Measurements from ENCODE around the gene CNTFR. TPM values are rescaled to one million over a fixed set of nuclear protein-coding genes. Genes with fewer than 3 reads are reported as not detected.

Gene CNTFR
- total RNA-seq, 3 donors from 2014 or later, result 1.5 to 14.5 (median 7.7) TPM

DNA sequence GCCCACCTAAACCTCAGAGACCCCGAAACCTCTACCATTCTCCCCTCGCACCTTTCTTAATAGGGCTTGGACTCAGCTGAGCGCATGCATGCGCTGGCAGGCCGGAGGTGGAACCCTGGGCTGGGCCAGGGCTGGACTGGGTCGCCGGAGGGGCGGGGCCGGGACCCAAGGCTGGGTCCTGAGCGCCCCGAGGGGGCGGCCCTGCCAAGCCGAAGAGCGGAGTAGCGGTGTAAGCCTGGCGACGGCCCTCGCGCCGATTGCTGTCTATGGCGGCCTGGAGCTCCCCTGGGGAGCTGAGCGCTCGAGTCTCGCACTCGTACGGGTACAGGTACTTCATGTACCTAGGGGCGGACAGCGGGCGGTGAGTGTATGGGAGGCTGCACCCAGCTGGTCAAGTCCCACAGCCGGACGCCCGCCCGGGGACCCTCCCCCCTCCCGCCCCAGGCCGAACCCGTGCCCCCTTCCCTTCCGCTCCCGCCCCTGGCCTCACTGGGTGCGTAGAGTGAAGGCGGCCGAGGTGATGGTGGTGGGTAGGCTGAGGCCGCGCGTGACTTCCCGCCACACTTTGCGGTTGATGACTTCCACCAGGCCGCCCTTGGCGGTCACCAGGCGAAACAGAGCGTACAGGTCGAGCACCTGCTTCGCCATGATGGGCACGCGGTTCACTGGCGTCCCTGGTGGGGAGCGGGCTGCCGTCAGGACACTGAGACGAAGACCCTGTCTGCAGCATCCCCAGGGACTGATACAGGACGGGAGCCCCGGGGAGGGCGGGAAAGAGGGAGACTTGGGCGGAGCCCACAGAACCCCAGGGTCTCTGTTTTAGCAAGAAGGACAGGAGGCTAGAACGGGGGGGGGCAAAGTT is 34.1 kb upstream of the CNTFR start:
- Histone ChIP-seq H3K4me1 (ENCODE audit: low read depth) (peaks cover 15% of the 10 kb centered on the region), H3K9me3 (no peaks in the 10 kb centered on the region), H3K4me3 (no peak overlapping the region), H3K36me3 (ENCODE audit: low read depth) (no peaks in the 10 kb centered on the region)
- DNase-seq, result no peak
- ATAC-seq, result no peak
- no peak for TF ChIP-seq CTCF (IDR thresholded peaks at IDR 0.05)
- intact Hi-C loops (cut with DNase I, micrococcal nuclease), result no loop called here

- TF ChIP-seq CTCF (IDR thresholded peaks at IDR 0.05), result no peak
- H3K4me3 ChIP-seq, result peak within 1 kb of the TSS; percentile 75
- intact Hi-C loops (cut with DNase I, micrococcal nuclease), result no loop called here
- no peaks in the 10 kb centered on the region for H3K36me3 ChIP-seq (ENCODE audit: low read depth)
- no peaks in the 10 kb centered on the region for H3K9me3 ChIP-seq
- peak; percentile 100 for ATAC-seq
- H3K4me1 ChIP-seq (ENCODE audit: low read depth), result peaks cover 9% of the 10 kb centered on the region
- DNase-seq, result peak; percentile 91 to 96 (median 94)
Observed at GRCh38 chr9:34620061-34620994, 30.8 kb upstream of the CNTFR start, which contains the start of gene DCTN3. Gene DCTN3, minus strand, starts transcription at chr9:34620495. Its CDS starts 31 bp downstream, at chr9:34620464.

DNA sequence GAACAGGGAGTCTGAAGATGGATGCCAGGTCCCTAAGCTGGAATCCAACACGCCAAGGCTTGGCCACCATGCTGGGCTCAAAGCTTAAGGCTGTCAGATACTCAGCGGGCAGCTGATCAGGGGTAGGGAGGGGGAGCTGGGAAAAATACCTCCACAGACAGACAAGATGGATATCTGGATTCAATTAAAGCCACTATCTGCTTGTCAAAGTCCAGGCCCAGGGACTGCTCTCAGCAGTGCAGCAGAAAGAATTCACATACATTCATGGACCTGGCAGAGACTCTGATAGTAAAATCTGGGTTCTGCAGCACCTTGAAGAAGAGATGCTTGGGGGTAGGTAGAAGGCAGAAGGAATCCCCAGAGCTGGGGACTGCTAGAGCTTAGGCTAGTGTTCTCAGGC is 25.6 kb upstream of the CNTFR start:
- Histone ChIP-seq H3K4me1 (ENCODE audit: low read depth) (peaks cover 13% of the 10 kb centered on the region), H3K9me3 (no peaks in the 10 kb centered on the region), H3K36me3 (ENCODE audit: low read depth) (no peaks in the 10 kb centered on the region), H3K4me3 (no peak overlapping the region)
- intact Hi-C loops (cut with DNase I, micrococcal nuclease), result no loop called here
- TF ChIP-seq CTCF (IDR thresholded peaks at IDR 0.05), result no peak
- DNase-seq, result no peak
- no peak for ATAC-seq

DNA sequence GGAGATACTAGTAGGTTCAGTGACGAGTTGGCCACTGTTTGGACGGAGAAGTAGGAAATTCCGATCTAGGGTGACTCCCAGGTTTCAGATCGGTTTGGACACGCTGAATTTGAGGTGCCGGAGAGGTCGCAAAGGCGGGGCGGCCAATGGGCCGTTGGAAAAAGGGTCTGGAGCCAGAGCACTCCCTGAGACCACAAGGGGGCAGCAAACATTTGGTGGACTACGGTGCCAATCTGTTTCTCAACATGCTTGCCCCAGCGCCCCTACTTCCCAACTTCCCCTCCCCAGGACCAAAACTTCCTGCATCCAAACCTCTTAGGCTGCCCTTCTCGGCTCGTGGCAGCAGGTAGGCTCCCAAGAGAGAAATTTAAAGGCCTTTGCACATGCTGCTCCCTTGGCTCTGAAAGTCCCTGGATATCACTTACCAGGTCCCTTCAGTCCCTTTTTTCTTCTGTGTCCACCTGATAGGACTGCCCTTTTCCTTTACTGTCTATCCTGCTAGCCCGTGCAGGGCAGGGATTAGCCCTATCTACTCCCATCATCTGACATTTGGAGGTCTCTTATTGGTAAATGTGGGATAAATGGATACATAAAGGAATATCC is 23.4 kb upstream of the CNTFR start:
- intact Hi-C loops (cut with DNase I, micrococcal nuclease), result no loop called here
- no peaks in the 10 kb centered on the region for H3K36me3 ChIP-seq (ENCODE audit: low read depth)
- TF ChIP-seq CTCF (IDR thresholded peaks at IDR 0.05), result peak; percentile 86

More for the DNA sequence above, 23.4 kb upstream of the CNTFR start:
- H3K4me3 ChIP-seq, result no peak overlapping the region
- DNase-seq, result peak; percentile 75 to 88 (median 80)
- no peaks in the 10 kb centered on the region for H3K9me3 ChIP-seq
- peak; percentile 72 for ATAC-seq
- peaks cover 4% of the 10 kb centered on the region for H3K4me1 ChIP-seq (ENCODE audit: low read depth)
